HEK293 (cell line): Measurements from ENCODE around the gene DCAF8L1.

Experiments
- CTCF ChIP-seq: fragments of 450-650 bp; formaldehyde crosslinking; IDR thresholded peaks from 2 replicates; pipeline ENCODE4 v1.5.1; 2016; ENCODE audit warnings: missing biosample characterization, missing genetic modification characterization
- TCF7L2 ChIP-seq: IDR thresholded peaks from 2 replicates; pipeline ENCODE4 v1.6.1; 2011; ENCODE audit warnings: low read depth, mild to moderate bottlenecking, inconsistent platforms, low read length, moderate library complexity, borderline replicate concordance
- ZNF121 ChIP-seq: fragments of 450-650 bp; formaldehyde crosslinking; IDR thresholded peaks from 2 replicates; pipeline ENCODE4 v1.5.1; 2016; ENCODE audit warnings: missing biosample characterization, missing genetic modification characterization
- ZNF248 ChIP-seq: fragments of 450-650 bp; formaldehyde crosslinking; IDR thresholded peaks from 2 replicates; pipeline ENCODE4 v1.5.1; 2017; ENCODE audit warnings: missing biosample characterization, missing genetic modification characterization
- ZNF324 ChIP-seq: fragments of 450-650 bp; formaldehyde crosslinking; IDR thresholded peaks from 2 replicates; pipeline ENCODE4 v1.5.1; 2016; ENCODE audit warnings: missing biosample characterization, missing genetic modification characterization
- ZNF404 ChIP-seq: fragments of 450-650 bp; formaldehyde crosslinking; IDR thresholded peaks from 2 replicates; pipeline ENCODE4 v1.5.1; 2017; ENCODE audit warnings: missing biosample characterization, missing genetic modification characterization
- ZNF571 ChIP-seq: fragments of 450-650 bp; formaldehyde crosslinking; IDR thresholded peaks from 2 replicates; pipeline ENCODE4 v1.5.0; 2017; ENCODE audit warnings: missing biosample characterization, missing genetic modification characterization
- ZNF600 ChIP-seq: fragments of 450-650 bp; formaldehyde crosslinking; IDR thresholded peaks from 2 replicates; pipeline ENCODE4 v1.5.1; 2016; ENCODE audit warnings: missing biosample characterization, missing genetic modification characterization
- TF ChIP-seq, protein P1 (sequence below): fragments of 450-650 bp; formaldehyde crosslinking; IDR thresholded peaks from 2 replicates; pipeline ENCODE4 v1.5.1; 2016; ENCODE audit warnings: missing biosample characterization, missing genetic modification characterization

DNA sequence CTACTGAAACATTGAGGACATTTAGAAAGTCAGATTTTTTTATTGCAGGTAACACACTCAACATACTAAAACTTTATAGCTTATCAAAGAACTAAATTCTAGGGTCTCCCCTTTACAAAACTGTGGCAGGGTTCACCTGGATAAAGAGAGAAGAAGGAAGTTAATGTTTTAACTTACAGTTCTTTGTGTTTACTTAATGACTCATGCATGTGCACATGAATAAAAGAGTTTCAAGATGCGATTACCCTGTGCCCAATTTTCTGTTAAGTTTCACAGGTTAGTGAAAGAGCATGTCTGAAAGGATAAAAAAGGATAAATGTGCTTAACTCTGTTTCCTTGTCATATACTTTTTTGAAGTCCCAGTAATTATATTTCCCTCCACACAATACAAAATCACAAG lies 16.8 kb downstream of the DCAF8L1 start:
- TF ChIP-seq ZNF404 (tag by site-specific recombination) = no peak
- no peak for TF ChIP-seq CTCF (tag by site-specific recombination)
- no peak for TF ChIP-seq ZNF121 (tag by site-specific recombination)
- no peak for TF ChIP-seq TCF7L2
- TF ChIP-seq ZNF324 (tag by site-specific recombination) = no peak
- TF ChIP-seq, protein P1, sequence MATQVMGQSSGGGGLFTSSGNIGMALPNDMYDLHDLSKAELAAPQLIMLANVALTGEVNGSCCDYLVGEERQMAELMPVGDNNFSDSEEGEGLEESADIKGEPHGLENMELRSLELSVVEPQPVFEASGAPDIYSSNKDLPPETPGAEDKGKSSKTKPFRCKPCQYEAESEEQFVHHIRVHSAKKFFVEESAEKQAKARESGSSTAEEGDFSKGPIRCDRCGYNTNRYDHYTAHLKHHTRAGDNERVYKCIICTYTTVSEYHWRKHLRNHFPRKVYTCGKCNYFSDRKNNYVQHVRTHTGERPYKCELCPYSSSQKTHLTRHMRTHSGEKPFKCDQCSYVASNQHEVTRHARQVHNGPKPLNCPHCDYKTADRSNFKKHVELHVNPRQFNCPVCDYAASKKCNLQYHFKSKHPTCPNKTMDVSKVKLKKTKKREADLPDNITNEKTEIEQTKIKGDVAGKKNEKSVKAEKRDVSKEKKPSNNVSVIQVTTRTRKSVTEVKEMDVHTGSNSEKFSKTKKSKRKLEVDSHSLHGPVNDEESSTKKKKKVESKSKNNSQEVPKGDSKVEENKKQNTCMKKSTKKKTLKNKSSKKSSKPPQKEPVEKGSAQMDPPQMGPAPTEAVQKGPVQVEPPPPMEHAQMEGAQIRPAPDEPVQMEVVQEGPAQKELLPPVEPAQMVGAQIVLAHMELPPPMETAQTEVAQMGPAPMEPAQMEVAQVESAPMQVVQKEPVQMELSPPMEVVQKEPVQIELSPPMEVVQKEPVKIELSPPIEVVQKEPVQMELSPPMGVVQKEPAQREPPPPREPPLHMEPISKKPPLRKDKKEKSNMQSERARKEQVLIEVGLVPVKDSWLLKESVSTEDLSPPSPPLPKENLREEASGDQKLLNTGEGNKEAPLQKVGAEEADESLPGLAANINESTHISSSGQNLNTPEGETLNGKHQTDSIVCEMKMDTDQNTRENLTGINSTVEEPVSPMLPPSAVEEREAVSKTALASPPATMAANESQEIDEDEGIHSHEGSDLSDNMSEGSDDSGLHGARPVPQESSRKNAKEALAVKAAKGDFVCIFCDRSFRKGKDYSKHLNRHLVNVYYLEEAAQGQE = no peak
- TF ChIP-seq ZNF600 (tag by site-specific recombination) = no peak
- no peak for TF ChIP-seq ZNF571 (tag by site-specific recombination)
- no peak for TF ChIP-seq ZNF248 (tag by site-specific recombination)
